HEK293 (cell line): ENCODE data around the gene NAALAD2.
"Not testable (repeated sequence)": the region's sequence is repeated elsewhere in the genome, so short reads cannot be mapped to it uniquely, and the experiment has no call there.

Experiments used
- CTCF ChIA-PET: fragments of 350-600 bp; formaldehyde crosslinking; extraction: SDS; loops from one replicate; lab custom pipeline; 2021; ENCODE audit warnings: antibody characterized with exemption; lab: Yijun Ruan, JAX
- POLR2A ChIA-PET: fragments of 300-600 bp; formaldehyde crosslinking; extraction: SDS; loops from one replicate; lab custom pipeline; 2020; ENCODE audit warnings: antibody characterized with exemption, inconsistent platforms; lab: Yijun Ruan, JAX
- H3K27ac ChIP-seq: fragments of 200-500 bp; sonication (Bioruptor generic); 2 replicates; pipeline ENCODE4 v1.5.1; 2014; ENCODE audit warnings: low read depth, low read length, control low read depth, inconsistent platforms; ENCODE audit errors: extremely low read depth
- H3K36me3 ChIP-seq, 2 experiments: fragments of 200-500 bp in 1 of 2; sonication (Bioruptor generic) in 1 of 2; 1 replicate in 1 of 2; 2 replicates in 1 of 2; pipeline ENCODE4 v1.5.1; 2014 to 2017; ENCODE audit warnings: inconsistent platforms in 2 of 2, low read length in 2 of 2; ENCODE audit not compliant: control insufficient read depth in 2 of 2, insufficient read depth in 1 of 2
- H3K4me1 ChIP-seq: fragments of 200-500 bp; sonication (Bioruptor generic); 2 replicates; pipeline ENCODE4 v1.5.1; 2014; ENCODE audit warnings: mild to moderate bottlenecking, low read length, inconsistent platforms; ENCODE audit not compliant: control insufficient read depth, insufficient read depth
- H3K4me3 ChIP-seq: 2 replicates; pipeline ENCODE4 v1.5.1; 2011; ENCODE audit warnings: low read depth, mild to moderate bottlenecking, control low read depth, low read length, moderate library complexity
- H3K9me3 ChIP-seq: fragments of 200-500 bp; sonication (Bioruptor generic); 2 replicates; pipeline ENCODE4 v1.5.1; 2014; ENCODE audit warnings: low read depth, low read length, inconsistent platforms; ENCODE audit not compliant: control insufficient read depth, insufficient read depth
- TRIM28 ChIP-seq: IDR thresholded peaks from 2 replicates; pipeline ENCODE4 v1.6.1; 2011; ENCODE audit warnings: low read length, control low read depth, borderline replicate concordance
- ZNF114 ChIP-seq: fragments of 450-650 bp; formaldehyde crosslinking; IDR thresholded peaks from 2 replicates; pipeline ENCODE4 v1.5.0; 2017; ENCODE audit warnings: missing biosample characterization, missing genetic modification characterization
- ZNF146 ChIP-seq: fragments of 450-650 bp; formaldehyde crosslinking; IDR thresholded peaks from 2 replicates; pipeline ENCODE4 v1.5.1; 2016; ENCODE audit warnings: missing biosample characterization, missing genetic modification characterization
- ZNF292 ChIP-seq: fragments of 450-650 bp; formaldehyde crosslinking; IDR thresholded peaks from 2 replicates; pipeline ENCODE4 v1.5.1; 2016; ENCODE audit warnings: low read depth, missing biosample characterization, missing genetic modification characterization, borderline replicate concordance
- ZNF341 ChIP-seq: fragments of 450-650 bp; formaldehyde crosslinking; IDR thresholded peaks from 2 replicates; pipeline ENCODE4; 2016; ENCODE audit warnings: low read depth, missing biosample characterization, missing genetic modification characterization
- ZNF473 ChIP-seq: fragments of 450-650 bp; formaldehyde crosslinking; IDR thresholded peaks from 2 replicates; pipeline ENCODE4 v1.5.1; 2017; ENCODE audit warnings: missing biosample characterization, missing genetic modification characterization
- ZNF514 ChIP-seq: fragments of 450-650 bp; formaldehyde crosslinking; IDR thresholded peaks from 2 replicates; pipeline ENCODE4 v1.5.1; 2016; ENCODE audit warnings: missing biosample characterization, missing genetic modification characterization
- ZNF777 ChIP-seq: fragments of 450-650 bp; formaldehyde crosslinking; IDR thresholded peaks from 2 replicates; pipeline ENCODE4 v1.5.1; 2017; ENCODE audit warnings: missing biosample characterization, missing genetic modification characterization, borderline replicate concordance
- ZSCAN23 ChIP-seq: fragments of 450-650 bp; formaldehyde crosslinking; IDR thresholded peaks from 2 replicates; pipeline ENCODE4 v1.5.1; 2016; ENCODE audit warnings: missing biosample characterization, missing genetic modification characterization
- TF ChIP-seq, protein P1 (sequence below): fragments of 450-650 bp; formaldehyde crosslinking; IDR thresholded peaks from 2 replicates; pipeline ENCODE4 v1.5.1; 2016; ENCODE audit warnings: missing biosample characterization, missing genetic modification characterization
- TF ChIP-seq, protein P2 (sequence below): fragments of 450-650 bp; formaldehyde crosslinking; IDR thresholded peaks from 2 replicates; pipeline ENCODE4 v1.5.1; 2016; ENCODE audit warnings: missing biosample characterization, missing genetic modification characterization

The NAALAD2 gene

DNA sequence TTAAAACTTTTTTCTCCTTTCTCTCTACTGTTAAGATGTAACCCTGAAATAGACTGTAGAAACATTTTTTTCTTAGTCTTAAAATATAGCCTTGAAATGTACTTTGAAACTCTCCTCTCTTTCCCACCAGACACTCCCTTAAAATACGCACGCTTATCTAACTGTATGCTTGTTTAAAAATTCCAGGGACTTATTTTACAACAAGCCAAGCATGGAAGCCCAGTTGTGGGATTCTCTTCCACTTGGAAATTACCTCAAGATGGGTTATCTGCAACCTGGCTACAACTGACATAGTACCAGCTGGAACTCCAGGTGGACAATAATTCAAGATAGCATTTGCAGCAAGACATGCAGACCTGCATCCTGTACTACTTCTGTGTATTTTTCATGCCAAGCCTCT lies 100.5 kb downstream of the NAALAD2 start:
- Histone ChIP-seq H3K4me3 (no peak overlapping the region), H3K27ac (no peak overlapping the region), H3K9me3 (no peaks in the 10 kb centered on the region), H3K36me3 (no peaks in the 10 kb centered on the region), H3K4me1 (no peaks in the 10 kb centered on the region)
- TF ChIP-seq ZNF114 (tag by site-specific recombination) (no peak), ZNF473 (tag by site-specific recombination) (no peak), ZNF146 (tag by site-specific recombination) (no peak), ZNF514 (tag by site-specific recombination) (no peak)
- TF ChIP-seq, protein P1, sequence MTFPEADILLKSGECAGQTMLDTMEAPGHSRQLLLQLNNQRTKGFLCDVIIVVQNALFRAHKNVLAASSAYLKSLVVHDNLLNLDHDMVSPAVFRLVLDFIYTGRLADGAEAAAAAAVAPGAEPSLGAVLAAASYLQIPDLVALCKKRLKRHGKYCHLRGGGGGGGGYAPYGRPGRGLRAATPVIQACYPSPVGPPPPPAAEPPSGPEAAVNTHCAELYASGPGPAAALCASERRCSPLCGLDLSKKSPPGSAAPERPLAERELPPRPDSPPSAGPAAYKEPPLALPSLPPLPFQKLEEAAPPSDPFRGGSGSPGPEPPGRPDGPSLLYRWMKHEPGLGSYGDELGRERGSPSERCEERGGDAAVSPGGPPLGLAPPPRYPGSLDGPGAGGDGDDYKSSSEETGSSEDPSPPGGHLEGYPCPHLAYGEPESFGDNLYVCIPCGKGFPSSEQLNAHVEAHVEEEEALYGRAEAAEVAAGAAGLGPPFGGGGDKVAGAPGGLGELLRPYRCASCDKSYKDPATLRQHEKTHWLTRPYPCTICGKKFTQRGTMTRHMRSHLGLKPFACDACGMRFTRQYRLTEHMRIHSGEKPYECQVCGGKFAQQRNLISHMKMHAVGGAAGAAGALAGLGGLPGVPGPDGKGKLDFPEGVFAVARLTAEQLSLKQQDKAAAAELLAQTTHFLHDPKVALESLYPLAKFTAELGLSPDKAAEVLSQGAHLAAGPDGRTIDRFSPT (tag by site-specific recombination) = no peak
- TF ChIP-seq, protein P2, sequence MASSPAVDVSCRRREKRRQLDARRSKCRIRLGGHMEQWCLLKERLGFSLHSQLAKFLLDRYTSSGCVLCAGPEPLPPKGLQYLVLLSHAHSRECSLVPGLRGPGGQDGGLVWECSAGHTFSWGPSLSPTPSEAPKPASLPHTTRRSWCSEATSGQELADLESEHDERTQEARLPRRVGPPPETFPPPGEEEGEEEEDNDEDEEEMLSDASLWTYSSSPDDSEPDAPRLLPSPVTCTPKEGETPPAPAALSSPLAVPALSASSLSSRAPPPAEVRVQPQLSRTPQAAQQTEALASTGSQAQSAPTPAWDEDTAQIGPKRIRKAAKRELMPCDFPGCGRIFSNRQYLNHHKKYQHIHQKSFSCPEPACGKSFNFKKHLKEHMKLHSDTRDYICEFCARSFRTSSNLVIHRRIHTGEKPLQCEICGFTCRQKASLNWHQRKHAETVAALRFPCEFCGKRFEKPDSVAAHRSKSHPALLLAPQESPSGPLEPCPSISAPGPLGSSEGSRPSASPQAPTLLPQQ (tag by site-specific recombination) = no peak
- CTCF ChIA-PET = interaction anchor here (1.5 kb wide), 1 partner anchor 15 kb away, joined by 5 read pairs; no protein-coding TSS in a partner anchor
- POLR2A ChIA-PET = no interaction called here

GRCh38 chr11:90235526-90235925 lies 101.1 kb downstream of the NAALAD2 start:
- H3K4me1 ChIP-seq = no peaks in the 10 kb centered on the region
- H3K9me3 ChIP-seq = no peaks in the 10 kb centered on the region
- H3K4me3 ChIP-seq = no peak overlapping the region
- no peak overlapping the region for H3K27ac ChIP-seq
- H3K36me3 ChIP-seq = no peaks in the 10 kb centered on the region
- TF ChIP-seq ZNF777 (tag by site-specific recombination) = no peak
- ChIA-PET CTCF (interaction anchor here (1.5 to 1.7 kb wide), 2 partner anchors 15 to 31 kb away, joined by 5 to 9 read pairs; no protein-coding TSS in a partner anchor), POLR2A (no interaction called here)

GRCh38 chr11:90237004-90237403 lies 102.5 kb downstream of the NAALAD2 start:
- Histone ChIP-seq H3K9me3 (no peaks in the 10 kb centered on the region), H3K4me1 (no peaks in the 10 kb centered on the region), H3K36me3 (no peaks in the 10 kb centered on the region), H3K4me3 (no peak overlapping the region), H3K27ac (no peak overlapping the region)
- TF ChIP-seq ZNF292 (tag by site-specific recombination) (no peak), ZSCAN23 (tag by site-specific recombination) (no peak)
- POLR2A ChIA-PET = no interaction called here
- CTCF ChIA-PET = interaction anchor here (1.1 to 1.7 kb wide), 2 partner anchors 19 to 32 kb away, joined by 3 to 9 read pairs; no protein-coding TSS in a partner anchor

DNA sequence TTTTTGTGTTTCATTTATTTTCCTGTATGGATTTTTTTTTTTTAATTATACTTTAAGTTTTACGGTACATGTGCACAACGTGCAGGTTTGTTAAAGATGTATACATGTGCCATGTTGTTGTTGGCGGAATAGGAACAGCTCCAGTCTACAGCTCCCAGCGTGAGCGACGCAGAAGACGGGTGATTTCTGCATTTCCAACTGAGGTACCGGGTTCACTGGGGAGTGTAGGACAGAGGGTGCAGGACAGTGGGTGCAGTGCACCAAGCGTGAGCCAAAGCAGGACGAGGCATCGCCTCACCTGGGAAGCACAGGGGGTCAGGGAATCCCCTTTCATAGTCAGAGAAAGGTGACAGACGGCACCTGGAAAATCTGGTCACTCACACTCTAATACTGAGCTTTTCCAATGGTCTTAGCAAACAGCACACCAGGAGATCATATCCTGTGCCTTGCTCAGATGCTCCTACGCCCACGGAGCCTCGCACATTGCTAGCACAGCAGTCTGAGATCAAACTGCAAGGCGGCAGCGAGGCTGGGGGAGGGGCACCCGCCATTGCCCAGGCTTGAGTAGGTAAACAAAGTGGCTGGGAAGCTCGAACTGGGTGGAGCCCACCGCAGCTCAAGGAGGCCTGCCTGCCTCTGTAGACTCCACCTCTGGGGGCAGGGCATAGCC lies 105.6 kb downstream of the NAALAD2 start:
- H3K4me3 ChIP-seq = not testable (repeated sequence)
- TF ChIP-seq TRIM28 (0 out of 2 replicates have a peak, but pooled peaks have one; percentile 37), ZNF341 (peak; percentile 14; the same call in 1 of the 2 replicates)
- TF ChIP-seq, all 188 proteins: peak for 2; not testable (repeated sequence) for 186
- CTCF ChIA-PET, H3K9me3 ChIP-seq, H3K4me1 ChIP-seq, H3K36me3 ChIP-seq, H3K27ac ChIP-seq, POLR2A ChIA-PET: not testable (repeated sequence)
